SU-DHL-6 (cell line): ENCODE results near the gene ARL15.

Experiments
- H2AFZ ChIP-seq: fragments of 200-600 bp; sonication (generic); 2 replicates; pipeline ENCODE4 v1.6.1; 2014; ENCODE audit warnings: low read depth, mild to moderate bottlenecking, moderate library complexity, mixed read lengths, antibody characterized with exemption, low read length; ENCODE audit not compliant: severe bottlenecking
- H3F3A ChIP-seq: fragments of 200-600 bp; shearing (Covaris generic); 2 replicates; pipeline ENCODE4 v1.6.0; 2016; ENCODE audit warnings: antibody characterized with exemption, mild to moderate bottlenecking; ENCODE audit not compliant: insufficient read depth
- H3K27ac ChIP-seq: fragments of 200-600 bp; sonication (generic); 2 replicates; pipeline ENCODE4 v1.5.1; 2016; ENCODE audit warnings: low read depth, mild to moderate bottlenecking, low read length, moderate library complexity, mixed read lengths
- H3K27me3 ChIP-seq: fragments of 200-600 bp; sonication (generic), shearing (Covaris generic); 2 replicates; pipeline ENCODE4 v1.6.0; 2014; ENCODE audit warnings: mild to moderate bottlenecking, low read length
- H3K36me3 ChIP-seq: fragments of 200-600 bp; sonication (generic); 2 replicates; pipeline ENCODE4 v1.6.1; 2014; ENCODE audit warnings: mild to moderate bottlenecking, low read length, mixed read lengths
- H3K4me2 ChIP-seq: fragments of 300-600, 200-600 bp; shearing (Covaris generic), sonication (generic); 2 replicates; pipeline ENCODE4 v1.6.0; 2014; ENCODE audit warnings: low read length, low read depth, mild to moderate bottlenecking; ENCODE audit not compliant: poor library complexity, severe bottlenecking
- H3K4me3 ChIP-seq: fragments of 200-600 bp; sonication (generic); 2 replicates; pipeline ENCODE4 v1.5.1; 2014; ENCODE audit warnings: antibody characterized with exemption, low read length, mild to moderate bottlenecking, mixed read lengths; ENCODE audit not compliant: insufficient read depth, poor library complexity, severe bottlenecking
- H3K79me2 ChIP-seq: fragments of 200-600 bp; sonication (generic); 2 replicates; pipeline ENCODE4 v1.6.1; 2014; ENCODE audit warnings: mild to moderate bottlenecking, low read length, moderate library complexity; ENCODE audit not compliant: insufficient read depth
- H3K9ac ChIP-seq: fragments of 200-600 bp; sonication (generic); 2 replicates; pipeline ENCODE4 v1.7.0; 2014; ENCODE audit warnings: mild to moderate bottlenecking, low read length
- H3K9me2 ChIP-seq: fragments of 200-600 bp; sonication (generic); replicated peaks from 2 replicates; pipeline ENCODE4 v1.6.1; 2014; ENCODE audit warnings: low read length; ENCODE audit not compliant: insufficient read depth
- H3K9me3 ChIP-seq: fragments of 200-600 bp; sonication (generic); 2 replicates; pipeline ENCODE4 v1.6.1; 2014; ENCODE audit warnings: low read length, mixed read lengths; ENCODE audit not compliant: insufficient read depth
- H4K20me1 ChIP-seq: fragments of 200-600 bp; sonication (generic); 2 replicates; pipeline ENCODE4 v1.6.1; 2014; ENCODE audit warnings: low read depth, mild to moderate bottlenecking, antibody characterized with exemption, low read length, moderate library complexity, mixed read lengths
- EZH2phosphoT487 ChIP-seq: fragments of 200-600 bp; sonication (generic), shearing (Covaris generic); conservative IDR thresholded peaks from 2 replicates; pipeline ENCODE4 v1.6.1; 2018; ENCODE audit warnings: mild to moderate bottlenecking, antibody characterized with exemption, low read length, moderate library complexity, mixed read lengths
- TF ChIP-seq, protein P1 (sequence below): fragments of 200-600 bp; sonication (generic); IDR thresholded peaks from one replicate; pipeline ENCODE4 v1.5.1; 2017; ENCODE audit warnings: antibody characterized with exemption, mild to moderate bottlenecking, low read length, moderate library complexity; ENCODE audit not compliant: insufficient read depth, poor library complexity, severe bottlenecking

Gene ARL15

DNA sequence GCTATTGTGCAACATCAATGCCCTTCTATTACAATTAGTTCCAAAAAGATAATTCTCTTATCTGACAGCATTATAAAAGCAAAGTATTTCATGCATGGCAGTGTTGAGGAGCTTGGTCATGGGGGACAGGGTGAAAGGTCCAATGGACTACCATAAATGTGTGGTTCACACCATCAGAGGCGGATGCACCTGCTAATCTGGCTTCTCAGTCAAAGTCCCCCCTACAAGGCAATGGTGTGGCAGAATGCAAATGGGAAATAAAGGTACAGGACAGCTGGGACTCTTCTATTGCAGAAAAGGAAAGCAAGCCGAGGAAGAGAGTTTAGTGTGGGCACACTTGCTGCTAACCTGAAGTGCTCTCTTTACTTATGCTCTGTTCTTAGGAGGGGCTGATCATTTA is 380.8 kb downstream of the ARL15 start:
- no peak overlapping the region for H3K27ac ChIP-seq
- no peaks in the 10 kb centered on the region for H4K20me1 ChIP-seq
- H3K4me3 ChIP-seq = no peak overlapping the region
- no peak overlapping the region for H3K4me2 ChIP-seq
- no peaks in the 10 kb centered on the region for H3K9me2 ChIP-seq
- no peak overlapping the region for H3K9ac ChIP-seq
- H3K27me3 ChIP-seq = no peaks in the 10 kb centered on the region
- H3K9me3 ChIP-seq = no peaks in the 10 kb centered on the region
- TF ChIP-seq EZH2phosphoT487 = no peak
- TF ChIP-seq, protein P1, sequence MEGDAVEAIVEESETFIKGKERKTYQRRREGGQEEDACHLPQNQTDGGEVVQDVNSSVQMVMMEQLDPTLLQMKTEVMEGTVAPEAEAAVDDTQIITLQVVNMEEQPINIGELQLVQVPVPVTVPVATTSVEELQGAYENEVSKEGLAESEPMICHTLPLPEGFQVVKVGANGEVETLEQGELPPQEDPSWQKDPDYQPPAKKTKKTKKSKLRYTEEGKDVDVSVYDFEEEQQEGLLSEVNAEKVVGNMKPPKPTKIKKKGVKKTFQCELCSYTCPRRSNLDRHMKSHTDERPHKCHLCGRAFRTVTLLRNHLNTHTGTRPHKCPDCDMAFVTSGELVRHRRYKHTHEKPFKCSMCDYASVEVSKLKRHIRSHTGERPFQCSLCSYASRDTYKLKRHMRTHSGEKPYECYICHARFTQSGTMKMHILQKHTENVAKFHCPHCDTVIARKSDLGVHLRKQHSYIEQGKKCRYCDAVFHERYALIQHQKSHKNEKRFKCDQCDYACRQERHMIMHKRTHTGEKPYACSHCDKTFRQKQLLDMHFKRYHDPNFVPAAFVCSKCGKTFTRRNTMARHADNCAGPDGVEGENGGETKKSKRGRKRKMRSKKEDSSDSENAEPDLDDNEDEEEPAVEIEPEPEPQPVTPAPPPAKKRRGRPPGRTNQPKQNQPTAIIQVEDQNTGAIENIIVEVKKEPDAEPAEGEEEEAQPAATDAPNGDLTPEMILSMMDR = no peak
- no peak overlapping the region for H2AFZ ChIP-seq
- no peaks in the 10 kb centered on the region for H3K36me3 ChIP-seq
- H3K79me2 ChIP-seq = no peaks in the 10 kb centered on the region
- H3F3A ChIP-seq = no peaks in the 10 kb centered on the region

DNA sequence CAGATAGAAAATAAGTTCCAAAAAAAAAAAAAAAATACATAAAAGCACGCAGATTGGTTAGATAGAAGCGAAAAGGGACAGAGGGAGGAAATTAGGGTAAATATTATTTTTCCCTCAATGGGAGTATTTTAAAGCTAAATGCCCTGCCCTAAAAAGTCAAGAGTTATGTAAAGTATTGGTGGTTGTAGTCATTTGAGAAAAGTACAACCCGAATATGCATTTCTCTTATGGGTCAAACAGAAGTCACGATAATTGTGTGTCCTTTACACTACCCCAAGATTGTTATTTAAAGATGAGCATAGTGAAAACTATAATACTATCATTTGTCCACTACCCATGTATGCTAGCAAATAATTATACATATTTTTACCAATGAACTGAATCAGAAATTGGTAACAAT is 381.2 kb downstream of the ARL15 start:
- H3K9me2 ChIP-seq = no peaks in the 10 kb centered on the region
- H3K27me3 ChIP-seq = no peaks in the 10 kb centered on the region
- H3K4me2 ChIP-seq = no peak overlapping the region
- H4K20me1 ChIP-seq = no peaks in the 10 kb centered on the region
- TF ChIP-seq, protein P1 = no peak
- TF ChIP-seq EZH2phosphoT487 = no peak
- H3K9ac ChIP-seq = no peak overlapping the region
- H3K9me3 ChIP-seq = no peaks in the 10 kb centered on the region
- H3K4me3 ChIP-seq = no peak overlapping the region
- H3K36me3 ChIP-seq = no peaks in the 10 kb centered on the region
- H3K27ac ChIP-seq = no peak overlapping the region
- no peaks in the 10 kb centered on the region for H3F3A ChIP-seq
- H2AFZ ChIP-seq = no peak overlapping the region
- H3K79me2 ChIP-seq = no peaks in the 10 kb centered on the region

DNA sequence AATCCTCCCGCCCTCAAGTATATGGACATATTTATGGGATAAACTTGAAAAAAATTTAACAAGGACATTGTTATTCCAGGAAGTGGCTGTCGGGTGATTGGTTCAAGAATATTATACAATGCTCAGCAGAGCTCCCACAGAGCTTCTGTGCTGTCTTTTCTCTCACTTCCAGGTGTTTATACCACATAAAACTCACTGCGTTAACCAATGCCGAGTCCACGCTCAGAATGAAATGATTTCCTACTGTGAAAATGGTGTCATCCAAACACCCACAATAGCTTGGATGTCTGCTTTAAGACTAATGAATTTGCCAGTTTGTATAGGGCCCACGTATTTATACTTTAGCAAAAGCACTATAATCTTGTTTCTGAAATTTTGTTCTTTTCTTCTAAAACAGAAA is 381.7 kb downstream of the ARL15 start:
- H3K9me2 ChIP-seq = no peaks in the 10 kb centered on the region
- no peaks in the 10 kb centered on the region for H3K9me3 ChIP-seq
- H3K27me3 ChIP-seq = no peaks in the 10 kb centered on the region
- no peak overlapping the region for H2AFZ ChIP-seq
- H3K4me2 ChIP-seq = no peak overlapping the region
- no peaks in the 10 kb centered on the region for H4K20me1 ChIP-seq
- no peaks in the 10 kb centered on the region for H3F3A ChIP-seq
- H3K9ac ChIP-seq = no peak overlapping the region
- H3K27ac ChIP-seq = no peak overlapping the region
- no peaks in the 10 kb centered on the region for H3K36me3 ChIP-seq
- TF ChIP-seq, protein P1 = no peak
- TF ChIP-seq EZH2phosphoT487 = no peak
- H3K4me3 ChIP-seq = no peak overlapping the region
- H3K79me2 ChIP-seq = no peaks in the 10 kb centered on the region
